H1 (cell line): Measurements from ENCODE around the gene DRD2. TPM values are rescaled to one million over a fixed set of nuclear protein-coding genes. Genes with fewer than 3 reads are reported as not detected.

Experiments used
- CTCF ChIA-PET: fragments of 300-600 bp; sonication (Branson Sonifier 250); formaldehyde crosslinking; loops from one replicate; lab custom pipeline; 2021; ENCODE audit not compliant: partially characterized antibody; lab: Charles Lee
- POLR2A ChIA-PET: fragments of 300-600 bp; sonication (Branson Sonifier 250); formaldehyde crosslinking; loops from one replicate; lab custom pipeline; 2021; ENCODE audit warnings: inconsistent platforms; ENCODE audit not compliant: partially characterized antibody; lab: Charles Lee
- DNase-seq, 2 experiments: peaks; one replicate each; pipeline versions ENCODE4 v3.0.0 to v3.0.0-alpha.2; 2010 to 2022; ENCODE audit warnings: low spot score in 2 of 2, low read depth in 1 of 2, mixed read lengths in 1 of 2
- FAIRE-seq: peaks from 2 replicates; lab custom pipeline; 2011; peaks lifted over from hg19 to GRCh38; lab: Jason Lieb, UNC
- H2AFZ ChIP-seq: 2 replicates; pipeline ENCODE4 v1.8.1; 2012; ENCODE audit warnings: low read length, inconsistent platforms
- H2AK5ac ChIP-seq: 2 replicates; pipeline ENCODE4 v1.6.1; 2013; ENCODE audit warnings: low read depth, low read length
- H2BK120ac ChIP-seq: replicated peaks from 2 replicates; pipeline ENCODE3; 2013; ENCODE audit warnings: low read depth, low read length, inconsistent platforms
- H2BK12ac ChIP-seq: 2 replicates; pipeline ENCODE4 v1.6.1; 2013; ENCODE audit warnings: low read depth, low read length
- H2BK15ac ChIP-seq: 2 replicates; pipeline ENCODE4 v1.6.1; 2013; ENCODE audit warnings: low read length
- H2BK20ac ChIP-seq: 2 replicates; pipeline ENCODE4 v1.6.1; 2013; ENCODE audit warnings: low read length
- H2BK5ac ChIP-seq: 2 replicates; pipeline ENCODE4 v1.6.1; 2013; ENCODE audit warnings: low read depth, low read length
- H3K14ac ChIP-seq: 2 replicates; pipeline ENCODE4 v1.6.1; 2013; ENCODE audit warnings: inconsistent platforms; ENCODE audit not compliant: insufficient read length
- H3K18ac ChIP-seq: 2 replicates; pipeline ENCODE4 v1.6.1; 2013; ENCODE audit warnings: low read length; ENCODE audit errors: extremely low read depth
- H3K23ac ChIP-seq: 2 replicates; pipeline ENCODE4 v1.6.1; 2013; ENCODE audit warnings: inconsistent platforms; ENCODE audit not compliant: insufficient read length
- H3K23me2 ChIP-seq: 2 replicates; pipeline ENCODE4 v1.6.1; 2013; ENCODE audit warnings: low read depth, low read length
- H3K27ac ChIP-seq: 2 replicates; pipeline ENCODE4 v1.6.1; 2011; ENCODE audit warnings: low read depth, low read length, inconsistent platforms
- H3K27me3 ChIP-seq, 4 experiments: replicated peaks in 1 of 4; 1 replicate in 1 of 4; 2 replicates in 3 of 4; pipeline versions ENCODE4 v1.6.1 to v1.8.1; 2011 to 2013; ENCODE audit warnings: low read length in 3 of 4, mild to moderate bottlenecking in 3 of 4, inconsistent platforms in 2 of 4, mixed read lengths in 2 of 4, moderate library complexity in 1 of 4; ENCODE audit not compliant: control insufficient read depth in 3 of 4, insufficient read depth in 3 of 4; ENCODE audit errors: extremely low read depth in 1 of 4
- H3K36me3 ChIP-seq, 4 experiments: 2 replicates each; pipeline versions ENCODE4 v1.6.1 to v1.8.1; 2011 to 2013; ENCODE audit warnings: mild to moderate bottlenecking in 4 of 4, low read length in 3 of 4, moderate library complexity in 2 of 4, control low read depth in 1 of 4, inconsistent platforms in 1 of 4; ENCODE audit not compliant: insufficient read depth in 4 of 4, control insufficient read depth in 2 of 4
- H3K4ac ChIP-seq: replicated peaks from 2 replicates; pipeline ENCODE3; 2013; ENCODE audit warnings: low read length, low read depth, mixed read lengths, inconsistent platforms; ENCODE audit not compliant: insufficient read length
- H3K4me1 ChIP-seq, 4 experiments: replicated peaks in 1 of 4; 1 replicate in 1 of 4; 2 replicates in 3 of 4; pipeline versions ENCODE4 v1.6.1 to v1.8.1; 2011 to 2013; ENCODE audit warnings: low read length in 3 of 4, inconsistent platforms in 2 of 4, mixed read lengths in 1 of 4; ENCODE audit not compliant: insufficient read depth in 4 of 4, control insufficient read depth in 3 of 4
- H3K4me2 ChIP-seq, 2 experiments: 2 replicates each; pipeline versions ENCODE4 v1.6.1 to v1.8.1; 2011 to 2013; ENCODE audit warnings: low read depth in 2 of 2, low read length in 2 of 2, control low read depth in 1 of 2, inconsistent platforms in 1 of 2, mild to moderate bottlenecking in 1 of 2; ENCODE audit not compliant: insufficient read depth in 1 of 2
- H3K4me3 ChIP-seq, 4 experiments: fragments of 200-600, 300-600 bp in 1 of 4; sonication (generic), shearing (Covaris generic), sonication (Bioruptor Twin) in 1 of 4; 2 replicates each; pipeline versions ENCODE4 v1.5.1 to v1.8.1; 2011 to 2016; ENCODE audit warnings: low read length in 4 of 4, low read depth in 3 of 4, control low read depth in 2 of 4, inconsistent platforms in 2 of 4, mild to moderate bottlenecking in 2 of 4, mixed read lengths in 1 of 4, moderate library complexity in 1 of 4; ENCODE audit not compliant: insufficient read depth in 2 of 4; ENCODE audit errors: extremely low read depth in 1 of 4
- H3K56ac ChIP-seq: replicated peaks from 2 replicates; pipeline ENCODE3; 2013; ENCODE audit warnings: low read depth, mild to moderate bottlenecking, mixed read lengths, low read length, inconsistent platforms; ENCODE audit not compliant: insufficient read length
- H3K79me1 ChIP-seq: 2 replicates; pipeline ENCODE4 v1.6.1; 2013; ENCODE audit warnings: low read depth, low read length, control low read depth
- H3K79me2 ChIP-seq, 2 experiments: 2 replicates each; pipeline versions ENCODE4 v1.6.1 to v1.8.1; 2012 to 2013; ENCODE audit warnings: low read length in 2 of 2, mild to moderate bottlenecking in 2 of 2, inconsistent platforms in 1 of 2; ENCODE audit not compliant: insufficient read depth in 2 of 2, control insufficient read depth in 1 of 2
- H3K9ac ChIP-seq, 4 experiments: replicated peaks in 1 of 4; 1 replicate in 1 of 4; 2 replicates in 3 of 4; pipeline versions ENCODE4 v1.6.1 to v1.8.1; 2011 to 2013; ENCODE audit warnings: low read depth in 3 of 4, low read length in 3 of 4, control low read depth in 2 of 4, mild to moderate bottlenecking in 2 of 4, moderate library complexity in 2 of 4, inconsistent platforms in 1 of 4; ENCODE audit errors: extremely low read depth in 1 of 4
- H3K9me3 ChIP-seq, 2 experiments: 2 replicates each; pipeline versions ENCODE4 v1.6.1 to v1.8.1; 2012 to 2013; ENCODE audit warnings: mild to moderate bottlenecking in 2 of 2, moderate library complexity in 2 of 2, control low read depth in 1 of 2, inconsistent platforms in 1 of 2, low read depth in 1 of 2, low read length in 1 of 2, mixed read lengths in 1 of 2; ENCODE audit not compliant: insufficient read depth in 2 of 2
- H4K20me1 ChIP-seq, 2 experiments: replicated peaks in 1 of 2; 2 replicates each; pipeline versions ENCODE3 to v1.8.1; 2011 to 2013; ENCODE audit warnings: inconsistent platforms in 2 of 2, low read length in 2 of 2, mild to moderate bottlenecking in 1 of 2; ENCODE audit not compliant: insufficient read depth in 2 of 2, control insufficient read depth in 1 of 2
- H4K5ac ChIP-seq: 2 replicates; pipeline ENCODE4 v1.6.1; 2013; ENCODE audit warnings: low read length, low read depth, mixed read lengths, inconsistent platforms; ENCODE audit not compliant: insufficient read length
- H4K8ac ChIP-seq: 2 replicates; pipeline ENCODE4 v1.8.0; 2013; ENCODE audit warnings: mild to moderate bottlenecking, moderate library complexity, low read length, inconsistent platforms; ENCODE audit not compliant: insufficient read depth; ENCODE audit errors: extremely low read depth
- H4K91ac ChIP-seq: replicated peaks from 2 replicates; pipeline ENCODE3; 2013; ENCODE audit warnings: low read length, mixed read lengths, inconsistent platforms; ENCODE audit not compliant: insufficient read length
- CBX5 ChIP-seq: fragments of 300-800, 300-1000 bp; sonication (generic); IDR thresholded peaks from 2 replicates; pipeline ENCODE4 v1.7.1; 2016; ENCODE audit warnings: antibody characterized with exemption, low read length, low read depth
- CREB1 ChIP-seq: IDR thresholded peaks from 2 replicates; pipeline ENCODE4 v1.6.1; 2012; ENCODE audit warnings: inconsistent platforms
- FOSL1 ChIP-seq: IDR thresholded peaks from 2 replicates; pipeline ENCODE4 v1.6.1; 2011; ENCODE audit warnings: mild to moderate bottlenecking, low read depth, low read length, moderate library complexity; ENCODE audit not compliant: insufficient read depth
- HDAC2 ChIP-seq, 2 experiments: fragments of 300-600 bp in 1 of 2; sonication (generic) in 1 of 2; IDR thresholded peaks; 2 replicates each; pipeline ENCODE4 v1.6.1; 2011 to 2012; ENCODE audit warnings: low read depth in 2 of 2, low read length in 2 of 2, mild to moderate bottlenecking in 2 of 2, moderate library complexity in 2 of 2, borderline replicate concordance in 1 of 2, inconsistent platforms in 1 of 2
- POLR2AphosphoS5 ChIP-seq: IDR thresholded peaks from 2 replicates; pipeline ENCODE4 v1.6.1; 2011; ENCODE audit warnings: low read depth, low read length
- RAD21 ChIP-seq, 2 experiments: IDR thresholded peaks in 1 of 2; conservative IDR thresholded peaks in 1 of 2; 2 replicates each; pipeline ENCODE4 v1.6.1; 2011; ENCODE audit warnings: low read depth in 2 of 2, low read length in 2 of 2, improper control_type of control experiment in 1 of 2, inconsistent platforms in 1 of 2, mild to moderate bottlenecking in 1 of 2, moderate library complexity in 1 of 2
- RBBP5 ChIP-seq: IDR thresholded peaks from 2 replicates; pipeline ENCODE4 v1.7.1; 2012; ENCODE audit warnings: low read depth, mild to moderate bottlenecking, inconsistent platforms, low read length, moderate library complexity, borderline replicate concordance
- RXRA ChIP-seq: IDR thresholded peaks from 2 replicates; pipeline ENCODE4 v1.6.1; 2011; ENCODE audit warnings: low read depth, mild to moderate bottlenecking, low read length, moderate library complexity; ENCODE audit not compliant: insufficient read depth
- SP1 ChIP-seq: IDR thresholded peaks from 2 replicates; pipeline ENCODE4 v1.6.1; 2011; ENCODE audit warnings: low read depth, low read length
- SP4 ChIP-seq: IDR thresholded peaks from 2 replicates; pipeline ENCODE4 v1.6.1; 2012; ENCODE audit warnings: low read length, inconsistent platforms
- WGBS, 2 experiments: shearing (Covaris generic) in 1 of 2; methylation state at CpG; one replicate each; pipeline versions ENCODE4 v1.1.6 to v1.1.7; 2013 to 2015; ENCODE audit warnings: low lambda C conversion rate in 2 of 2, mixed read lengths in 2 of 2, inconsistent platforms in 1 of 2, low coverage in 1 of 2, missing lambda C conversion rate in 1 of 2; ENCODE audit not compliant: insufficient replicate concordance in 2 of 2, insufficient coverage in 1 of 2, insufficient read length in 1 of 2; ENCODE audit errors: extremely low coverage in 1 of 2, missing lambda C conversion rate in 1 of 2; 5-methylcytosine and 5-hydroxymethylcytosine counted together
- polyA plus RNA-seq, 7 experiments: library from polyadenylated mRNA; depleted of rRNA in 3 of 7; stranded (reverse) in 5 of 7; unstranded in 2 of 7; fragments of >200 nt in 5 of 7; fragments of 200-250 nt in 2 of 7; gene quantifications; 1 replicate in 5 of 7; 2 replicates in 1 of 7; 4 replicates in 1 of 7; pipeline versions ENCODE4 v1.2.1 to v1.2.3, GENCODE V29; 2011 to 2013; ENCODE audit warnings: missing spikeins in 2 of 7, mixed read lengths in 2 of 7
- total RNA-seq: library from RNA; stranded (reverse); fragmentation: NEBNext Ultra II Directional; extraction: Animal tissue kit (Norgen Biotek cat#: 25700); gene quantifications from 2 replicates; pipeline ENCODE4 v1.2.1, GENCODE V29; 2021
- TF ChIP-seq, protein P1 (sequence below): IDR thresholded peaks from 2 replicates; pipeline ENCODE4 v1.6.1; 2011; ENCODE audit warnings: low read depth, mild to moderate bottlenecking, low read length; ENCODE audit not compliant: insufficient read depth

Gene DRD2
- total and polyA plus RNA-seq, 2 of the 8 experiments (the other 6 are each of a cell fraction or from before 2014, with no cell fraction given), result 0.26 to 0.41 TPM

DNA sequence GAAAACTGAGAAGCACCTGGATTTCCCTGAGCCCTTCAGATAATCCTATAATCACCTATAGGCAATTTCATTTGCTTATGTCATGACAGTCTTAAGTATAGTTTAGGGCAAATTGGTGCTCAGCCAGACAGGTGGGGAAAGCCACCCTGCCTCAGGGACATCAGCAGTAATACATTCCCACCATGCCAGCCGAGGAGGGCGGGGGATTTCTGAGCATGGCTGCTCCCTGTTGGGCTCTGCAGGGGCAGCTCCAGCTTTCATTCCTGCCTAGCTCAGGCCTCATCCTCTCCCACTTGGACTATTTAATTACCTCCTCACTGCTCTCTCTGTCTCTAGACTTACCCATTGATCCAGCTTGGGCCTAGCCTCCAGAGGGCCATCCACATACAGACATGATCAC is 9.0 kb upstream of the DRD2 start:
- Histone ChIP-seq H3K23ac (no peak overlapping the region), H3K9ac (no peak overlapping the region), H3K4me1 (no peaks in the 10 kb centered on the region), H3K79me1 (no peaks in the 10 kb centered on the region), H2BK12ac (no peak overlapping the region), H3K4ac (no peak overlapping the region), H4K5ac (no peak overlapping the region), H3K79me2 (no peaks in the 10 kb centered on the region), H3K14ac (no peak overlapping the region), H3K27ac (no peak overlapping the region), H3K4me3 (no peak overlapping the region), H2BK5ac (no peak overlapping the region), H4K91ac (no peak overlapping the region), H4K8ac (no peak overlapping the region), H3K36me3 (no peaks in the 10 kb centered on the region), H3K9me3 (no peaks in the 10 kb centered on the region), H2BK120ac (no peak overlapping the region), H3K18ac (no peak overlapping the region), H2AFZ (no peak overlapping the region), H3K27me3 (no peaks in the 10 kb centered on the region), H2BK15ac (no peak overlapping the region), H2BK20ac (no peak overlapping the region), H3K23me2 (no peaks in the 10 kb centered on the region; the same call in 1 of the 2 replicates), H3K4me2 (no peak overlapping the region), H4K20me1 (no peaks in the 10 kb centered on the region), H3K56ac (no peak overlapping the region), H2AK5ac (no peak overlapping the region)
- DNase-seq (no peak), FAIRE-seq (no peak)
- ChIA-PET CTCF (interaction anchor here (1.0 kb wide), 1 partner anchor 10 kb away, joined by 5 read pairs; no protein-coding TSS in a partner anchor), POLR2A (interaction anchor here (0.6 kb wide), 1 partner anchor 131 kb away, joined by 4 read pairs; no protein-coding TSS in a partner anchor)
- WGBS, 2 experiments, result 82% methylated on average over 2 of the region's 2 CpGs; no CpG with 5 or more reads in 1 of the 2 experiments
- no peak for TF ChIP-seq POLR2AphosphoS5
- TF ChIP-seq RXRA, result no peak
- TF ChIP-seq HDAC2 (IDR thresholded peaks at IDR 0.05; ENCODE audit: borderline replicate concordance in 1 of 2, low read depth in 2 of 2, low read length in 2 of 2), result no peak
- TF ChIP-seq FOSL1, result no peak
- TF ChIP-seq RAD21 (IDR thresholded peaks at IDR 0.05 in 1 of 2, conservative IDR thresholded peaks at IDR 0.05 in 1 of 2; ENCODE audit: low read depth in 2 of 2, low read length in 2 of 2), result no peak
- TF ChIP-seq SP1, result no peak
- no peak for TF ChIP-seq SP4
- no peak for TF ChIP-seq RBBP5
- no peak for TF ChIP-seq CREB1
- TF ChIP-seq CBX5, result no peak
- TF ChIP-seq, protein P1, sequence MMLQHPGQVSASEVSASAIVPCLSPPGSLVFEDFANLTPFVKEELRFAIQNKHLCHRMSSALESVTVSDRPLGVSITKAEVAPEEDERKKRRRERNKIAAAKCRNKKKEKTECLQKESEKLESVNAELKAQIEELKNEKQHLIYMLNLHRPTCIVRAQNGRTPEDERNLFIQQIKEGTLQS, result no peak
